HUES6 (cell line): ENCODE measurements around the gene TAPT1.
A peak's percentile ranks its signal among the peaks of the same experiment; 100 is the strongest.

Experiments
- H3K27ac ChIP-seq: 2 replicates; pipeline ENCODE4 v1.7.0; 2013; ENCODE audit warnings: low read depth, mild to moderate bottlenecking, low read length, inconsistent platforms
- H3K27me3 ChIP-seq: 2 replicates; pipeline ENCODE4 v1.6.1; 2013; ENCODE audit warnings: low read length; ENCODE audit not compliant: control insufficient read depth, insufficient read depth
- H3K36me3 ChIP-seq: 2 replicates; pipeline ENCODE4 v1.6.1; 2013; ENCODE audit warnings: low read length; ENCODE audit not compliant: control insufficient read depth, insufficient read depth
- H3K4me1 ChIP-seq: 2 replicates; pipeline ENCODE4 v1.6.1; 2013; ENCODE audit warnings: low read length; ENCODE audit not compliant: control insufficient read depth, insufficient read depth
- H3K4me3 ChIP-seq: 2 replicates; pipeline ENCODE4 v1.5.1; 2013; ENCODE audit warnings: low read depth, low read length
- H3K9ac ChIP-seq: one replicate; pipeline ENCODE4 v1.6.1; 2013; ENCODE audit warnings: mild to moderate bottlenecking, low read length
- H3K9me3 ChIP-seq: 2 replicates; pipeline ENCODE4 v1.6.1; 2013; ENCODE audit warnings: low read depth, low read length; ENCODE audit not compliant: control insufficient read depth, insufficient read depth

The TAPT1 gene

GRCh38 chr4:16245241-16245640 is 19.0 kb upstream of the TAPT1 start:
- Histone ChIP-seq H3K36me3 (no peaks in the 10 kb centered on the region; the same call in 1 of the 2 replicates), H3K27ac (no peak overlapping the region), H3K9ac (no peak overlapping the region), H3K9me3 (no peaks in the 10 kb centered on the region), H3K27me3 (no peaks in the 10 kb centered on the region), H3K4me1 (no peaks in the 10 kb centered on the region), H3K4me3 (no peak overlapping the region)

- no peaks in the 10 kb centered on the region for H3K9me3 ChIP-seq
- H3K27me3 ChIP-seq = no peaks in the 10 kb centered on the region
- H3K4me3 ChIP-seq = no peak overlapping the region
- no peaks in the 10 kb centered on the region for H3K4me1 ChIP-seq
- no peaks in the 10 kb centered on the region; the same call in 1 of the 2 replicates for H3K36me3 ChIP-seq
- H3K27ac ChIP-seq = no peak overlapping the region
- H3K9ac ChIP-seq = no peak overlapping the region
These were observed 17.0 kb upstream of the TAPT1 start for GRCh38 chr4:16243285-16243684.

- H3K36me3 ChIP-seq = no peaks in the 10 kb centered on the region
- H3K4me3 ChIP-seq = no peak overlapping the region
- no peak overlapping the region for H3K9ac ChIP-seq
- no peaks in the 10 kb centered on the region for H3K27me3 ChIP-seq
- H3K27ac ChIP-seq = no peak overlapping the region
- peaks cover 9% of the 10 kb centered on the region; the same call in 1 of the 2 replicates for H3K4me1 ChIP-seq
- H3K9me3 ChIP-seq = no peaks in the 10 kb centered on the region
These were observed 14.0 kb upstream of the TAPT1 start for GRCh38 chr4:16240300-16240699.

GRCh38 chr4:16239086-16239485 is 12.8 kb upstream of the TAPT1 start:
- Histone ChIP-seq H3K36me3 (no peaks in the 10 kb centered on the region), H3K4me3 (no peak overlapping the region), H3K9me3 (no peaks in the 10 kb centered on the region), H3K4me1 (peaks cover 9% of the 10 kb centered on the region; the same call in 1 of the 2 replicates), H3K27me3 (no peaks in the 10 kb centered on the region), H3K9ac (no peak overlapping the region), H3K27ac (no peak overlapping the region)

- no peaks in the 10 kb centered on the region for H3K36me3 ChIP-seq
- H3K9me3 ChIP-seq = no peaks in the 10 kb centered on the region
- H3K27me3 ChIP-seq = no peaks in the 10 kb centered on the region
- no peak overlapping the region for H3K4me3 ChIP-seq
- H3K9ac ChIP-seq = no peak overlapping the region
- no peak overlapping the region for H3K27ac ChIP-seq
- peaks cover 9% of the 10 kb centered on the region; the same call in 1 of the 2 replicates for H3K4me1 ChIP-seq
These were observed 12.1 kb upstream of the TAPT1 start for GRCh38 chr4:16238327-16238726.

GRCh38 chr4:16237715-16238114 is 11.4 kb upstream of the TAPT1 start:
- Histone ChIP-seq H3K27me3 (no peaks in the 10 kb centered on the region), H3K9ac (no peak overlapping the region), H3K9me3 (no peaks in the 10 kb centered on the region), H3K27ac (no peak overlapping the region), H3K36me3 (no peaks in the 10 kb centered on the region), H3K4me3 (no peak overlapping the region), H3K4me1 (peaks cover 9% of the 10 kb centered on the region; the same call in 1 of the 2 replicates)

- H3K36me3 ChIP-seq = no peaks in the 10 kb centered on the region
These were observed 10.2 kb upstream of the TAPT1 start for GRCh38 chr4:16236402-16237023.

GRCh38 chr4:16235209-16235608 is 8.9 kb upstream of the TAPT1 start:
- Histone ChIP-seq H3K4me1 (peaks cover 23% of the 10 kb centered on the region), H3K4me3 (no peak overlapping the region), H3K27me3 (no peaks in the 10 kb centered on the region), H3K9ac (no peak overlapping the region), H3K9me3 (no peaks in the 10 kb centered on the region), H3K36me3 (no peaks in the 10 kb centered on the region), H3K27ac (no peak overlapping the region)

More at GRCh38 chr4:16236402-16237023, 10.2 kb upstream of the TAPT1 start:
- Histone ChIP-seq H3K27ac (no peak overlapping the region), H3K9me3 (no peaks in the 10 kb centered on the region), H3K4me1 (peaks cover 16% of the 10 kb centered on the region), H3K27me3 (no peaks in the 10 kb centered on the region), H3K9ac (no peak overlapping the region), H3K4me3 (no peak overlapping the region)

- no peaks in the 10 kb centered on the region for H3K36me3 ChIP-seq
- H3K9ac ChIP-seq = no peak overlapping the region
- H3K9me3 ChIP-seq = no peaks in the 10 kb centered on the region
- no peak overlapping the region for H3K4me3 ChIP-seq
- H3K27me3 ChIP-seq = no peaks in the 10 kb centered on the region
- no peak overlapping the region for H3K27ac ChIP-seq
- peaks cover 23% of the 10 kb centered on the region for H3K4me1 ChIP-seq
These were observed 7.4 kb upstream of the TAPT1 start for GRCh38 chr4:16233569-16234177.

GRCh38 chr4:16231570-16232245 is 5.4 kb upstream of the TAPT1 start:
- no peaks in the 10 kb centered on the region for H3K36me3 ChIP-seq
- 0 out of 2 replicates have a peak overlapping the region, but pooled peaks have one; percentile 9 for H3K27ac ChIP-seq
- H3K4me1 ChIP-seq = peaks cover 25% of the 10 kb centered on the region
- H3K27me3 ChIP-seq = no peaks in the 10 kb centered on the region
- no peak overlapping the region for H3K4me3 ChIP-seq
- no peak overlapping the region for H3K9ac ChIP-seq
- no peaks in the 10 kb centered on the region for H3K9me3 ChIP-seq

- H3K9ac ChIP-seq = no peak overlapping the region
- no peaks in the 10 kb centered on the region for H3K36me3 ChIP-seq
- peaks cover 17% of the 10 kb centered on the region for H3K4me1 ChIP-seq
- H3K4me3 ChIP-seq = no peak overlapping the region
- no peak overlapping the region for H3K27ac ChIP-seq
- no peaks in the 10 kb centered on the region for H3K27me3 ChIP-seq
- no peaks in the 10 kb centered on the region for H3K9me3 ChIP-seq
These were observed 4.0 kb upstream of the TAPT1 start for GRCh38 chr4:16230308-16230707.
